ENCODE results near the gene FADS2.

The FADS2 gene

GRCh38 chr11:61812736-61813411 is 15.2 kb upstream of the FADS2 start:
- Histone ChIP-seq H3K4me1 (ENCODE audit: control insufficient read depth, insufficient read depth, low read length, poor library complexity, severe bottlenecking) (peaks cover 10% of the 10 kb centered on the region), H3K9me3 (ENCODE audit: control insufficient read depth, low read length) (no peaks in the 10 kb centered on the region), H3K27ac (ENCODE audit: low read depth, low read length, severe bottlenecking) (no peak overlapping the region), H3K4me3 (ENCODE audit: extremely low read depth, insufficient read depth, low read length, poor library complexity, severe bottlenecking) (no peak overlapping the region), H3K36me3 (ENCODE audit: control insufficient read depth, insufficient read depth, low read length) (peaks cover 69% of the 10 kb centered on the region)
- 94 to 100% methylated on average over 1 to 4 of the region's 4 CpGs for WGBS, 2 experiments (ENCODE audit: insufficient coverage in 2 of 2)

- Histone ChIP-seq H3K4me1 (ENCODE audit: control insufficient read depth, insufficient read depth, low read length, poor library complexity, severe bottlenecking) (peaks cover 16% of the 10 kb centered on the region), H3K4me3 (ENCODE audit: extremely low read depth, insufficient read depth, low read length, poor library complexity, severe bottlenecking) (peak overlapping the region; percentile 90), H3K36me3 (ENCODE audit: control insufficient read depth, insufficient read depth, low read length) (peaks cover 60% of the 10 kb centered on the region), H3K27ac (ENCODE audit: low read depth, low read length, severe bottlenecking) (peak overlapping the region; percentile 90), H3K9me3 (ENCODE audit: control insufficient read depth, low read length) (no peaks in the 10 kb centered on the region)
- 75 to 84% methylated on average over 14 to 15 of the region's 16 CpGs for WGBS, 2 experiments (ENCODE audit: insufficient coverage in 2 of 2)
Measured at GRCh38 chr11:61814247-61814957, 13.7 kb upstream of the FADS2 start.

GRCh38 chr11:61814958-61815789 is 12.9 kb upstream of the FADS2 start:
- H3K36me3 ChIP-seq (ENCODE audit: control insufficient read depth, insufficient read depth, low read length) = peaks cover 52% of the 10 kb centered on the region
- 1 to 2% methylated on average over 60 to 62 of the region's 66 CpGs for WGBS, 2 experiments (ENCODE audit: insufficient coverage in 2 of 2)
- H3K4me3 ChIP-seq (ENCODE audit: extremely low read depth, insufficient read depth, low read length, poor library complexity, severe bottlenecking) = peak overlapping the region; percentile 90
- H3K9me3 ChIP-seq (ENCODE audit: control insufficient read depth, low read length) = no peaks in the 10 kb centered on the region
- peaks cover 19% of the 10 kb centered on the region for H3K4me1 ChIP-seq (ENCODE audit: control insufficient read depth, insufficient read depth, low read length, poor library complexity, severe bottlenecking)
- peak overlapping the region; percentile 95 for H3K27ac ChIP-seq (ENCODE audit: low read depth, low read length, severe bottlenecking)

GRCh38 chr11:61815790-61816735 is 12.0 kb upstream of the FADS2 start:
- WGBS, 2 experiments (ENCODE audit: insufficient coverage in 2 of 2) = 0% methylated on average over 54 to 60 of the region's 69 CpGs
- Histone ChIP-seq H3K36me3 (ENCODE audit: control insufficient read depth, insufficient read depth, low read length) (peaks cover 43% of the 10 kb centered on the region), H3K4me3 (ENCODE audit: extremely low read depth, insufficient read depth, low read length, poor library complexity, severe bottlenecking) (peak overlapping the region; percentile 90), H3K9me3 (ENCODE audit: control insufficient read depth, low read length) (no peaks in the 10 kb centered on the region), H3K4me1 (ENCODE audit: control insufficient read depth, insufficient read depth, low read length, poor library complexity, severe bottlenecking) (peaks cover 22% of the 10 kb centered on the region), H3K27ac (ENCODE audit: low read depth, low read length, severe bottlenecking) (peak overlapping the region; percentile 95)

GRCh38 chr11:61816736-61817455 is 11.2 kb upstream of the FADS2 start, which contains the start of gene FADS1:
TSS of gene FADS1 (minus strand) at chr11:61817003. CDS start at chr11:61816929, 74 bp downstream.
- WGBS, 2 experiments (ENCODE audit: insufficient coverage in 2 of 2) = 0% methylated on average over 55 to 69 of the region's 73 CpGs
- Histone ChIP-seq H3K4me3 (ENCODE audit: extremely low read depth, insufficient read depth, low read length, poor library complexity, severe bottlenecking) (peak within 1 kb of the TSS; percentile 90), H3K36me3 (ENCODE audit: control insufficient read depth, insufficient read depth, low read length) (peaks cover 38% of the 10 kb centered on the region), H3K27ac (ENCODE audit: low read depth, low read length, severe bottlenecking) (peak within 1 kb of the TSS; percentile 95), H3K4me1 (ENCODE audit: control insufficient read depth, insufficient read depth, low read length, poor library complexity, severe bottlenecking) (peaks cover 22% of the 10 kb centered on the region), H3K9me3 (ENCODE audit: control insufficient read depth, low read length) (no peaks in the 10 kb centered on the region)

- no peaks in the 10 kb centered on the region for H3K9me3 ChIP-seq (ENCODE audit: control insufficient read depth, low read length)
- peaks cover 22% of the 10 kb centered on the region for H3K4me1 ChIP-seq (ENCODE audit: control insufficient read depth, insufficient read depth, low read length, poor library complexity, severe bottlenecking)
- H3K27ac ChIP-seq (ENCODE audit: low read depth, low read length, severe bottlenecking) = peak overlapping the region; percentile 95
- peaks cover 35% of the 10 kb centered on the region for H3K36me3 ChIP-seq (ENCODE audit: control insufficient read depth, insufficient read depth, low read length)
- peak overlapping the region; percentile 90 for H3K4me3 ChIP-seq (ENCODE audit: extremely low read depth, insufficient read depth, low read length, poor library complexity, severe bottlenecking)
- WGBS, 2 experiments (ENCODE audit: insufficient coverage in 2 of 2) = 43 to 56% methylated on average over 2 to 3 of the region's 6 CpGs
Measured at GRCh38 chr11:61817471-61818202, 10.5 kb upstream of the FADS2 start.

GRCh38 chr11:61820174-61820573 is 7.9 kb upstream of the FADS2 start:
- peaks cover 17% of the 10 kb centered on the region for H3K4me1 ChIP-seq (ENCODE audit: control insufficient read depth, insufficient read depth, low read length, poor library complexity, severe bottlenecking)
- no CpG with 5 or more reads among the region's 2 CpGs for WGBS, 2 experiments (ENCODE audit: insufficient coverage in 2 of 2)
- peaks cover 23% of the 10 kb centered on the region for H3K36me3 ChIP-seq (ENCODE audit: control insufficient read depth, insufficient read depth, low read length)
- H3K4me3 ChIP-seq (ENCODE audit: extremely low read depth, insufficient read depth, low read length, poor library complexity, severe bottlenecking) = no peak overlapping the region
- H3K27ac ChIP-seq (ENCODE audit: low read depth, low read length, severe bottlenecking) = no peak overlapping the region
- no peaks in the 10 kb centered on the region for H3K9me3 ChIP-seq (ENCODE audit: control insufficient read depth, low read length)

- peak overlapping the region; percentile 97 for H3K4me3 ChIP-seq (ENCODE audit: extremely low read depth, insufficient read depth, low read length, poor library complexity, severe bottlenecking)
- 10 to 11% methylated on average over 9 to 17 of the region's 23 CpGs for WGBS, 2 experiments (ENCODE audit: insufficient coverage in 2 of 2)
- H3K4me1 ChIP-seq (ENCODE audit: control insufficient read depth, insufficient read depth, low read length, poor library complexity, severe bottlenecking) = peaks cover 26% of the 10 kb centered on the region
- H3K9me3 ChIP-seq (ENCODE audit: control insufficient read depth, low read length) = no peaks in the 10 kb centered on the region
- peak overlapping the region; percentile 92 for H3K27ac ChIP-seq (ENCODE audit: low read depth, low read length, severe bottlenecking)
- H3K36me3 ChIP-seq (ENCODE audit: control insufficient read depth, insufficient read depth, low read length) = peaks cover 48% of the 10 kb centered on the region
Measured at GRCh38 chr11:61826930-61827570, 1.1 kb upstream of the FADS2 start.

- H3K4me1 ChIP-seq (ENCODE audit: control insufficient read depth, insufficient read depth, low read length, poor library complexity, severe bottlenecking) = peaks cover 37% of the 10 kb centered on the region
- 0% methylated on average over 15 to 16 of the region's 16 CpGs for WGBS, 2 experiments (ENCODE audit: insufficient coverage in 2 of 2)
- peak overlapping the region; percentile 92 for H3K27ac ChIP-seq (ENCODE audit: low read depth, low read length, severe bottlenecking)
Measured at GRCh38 chr11:61828379-61828628, 204 bp downstream of the FADS2 start.

More at GRCh38 chr11:61828379-61828628, 204 bp downstream of the FADS2 start:
- Histone ChIP-seq H3K9me3 (ENCODE audit: control insufficient read depth, low read length) (no peaks in the 10 kb centered on the region), H3K36me3 (ENCODE audit: control insufficient read depth, insufficient read depth, low read length) (peaks cover 50% of the 10 kb centered on the region), H3K4me3 (ENCODE audit: extremely low read depth, insufficient read depth, low read length, poor library complexity, severe bottlenecking) (peak overlapping the region; percentile 97)
